DND-41 (cell line): ENCODE data around the gene NOPCHAP1.

Experiments used
- ATAC-seq: fragments of 200-7000 bp; cut with Tn5 transposase; 3 replicates; pipeline ENCODE4 v1.9.1; 2021; ENCODE audit warnings: low read depth; ENCODE audit not compliant: insufficient read depth
- DNase-seq: peaks from one replicate; pipeline ENCODE4 v3.0.0-alpha.2; 2020
- H2AFZ ChIP-seq: 2 replicates; pipeline ENCODE4 v1.6.0; 2012; ENCODE audit warnings: low read depth, low read length
- H3K27ac ChIP-seq: 2 replicates; pipeline ENCODE4 v1.5.1; 2012; ENCODE audit warnings: low read length, inconsistent platforms
- H3K27me3 ChIP-seq: fragments of 200-600 bp; sonication (generic); 2 replicates; pipeline ENCODE4 v1.6.0; 2012; ENCODE audit warnings: low read length, mild to moderate bottlenecking, inconsistent platforms; ENCODE audit not compliant: insufficient read depth, poor library complexity
- H3K36me3 ChIP-seq: 2 replicates; pipeline ENCODE4 v1.5.1; 2012; ENCODE audit warnings: low read length, inconsistent platforms; ENCODE audit not compliant: insufficient read depth
- H3K4me1 ChIP-seq: 2 replicates; pipeline ENCODE4 v1.5.1; 2012; ENCODE audit warnings: mild to moderate bottlenecking, low read length; ENCODE audit not compliant: insufficient read depth
- H3K4me2 ChIP-seq: 2 replicates; pipeline ENCODE4 v1.6.0; 2012; ENCODE audit warnings: mild to moderate bottlenecking, moderate library complexity, low read length, inconsistent platforms; ENCODE audit not compliant: insufficient read depth
- H3K4me3 ChIP-seq, 2 experiments: fragments of 200-600 bp in 1 of 2; shearing (Covaris generic) in 1 of 2; 2 replicates each; pipeline ENCODE4 v1.5.1; 2012 to 2016; ENCODE audit warnings: inconsistent platforms in 2 of 2, low read length in 2 of 2, mild to moderate bottlenecking in 2 of 2, low read depth in 1 of 2, moderate library complexity in 1 of 2
- H3K79me2 ChIP-seq: 2 replicates; pipeline ENCODE4 v1.6.0; 2012; ENCODE audit warnings: low read length, inconsistent platforms; ENCODE audit not compliant: insufficient read depth
- H3K9ac ChIP-seq: 2 replicates; pipeline ENCODE4 v1.6.0; 2012; ENCODE audit warnings: low read depth, mild to moderate bottlenecking, inconsistent platforms, low read length, moderate library complexity
- H3K9me3 ChIP-seq: 2 replicates; pipeline ENCODE4 v1.5.1; 2012; ENCODE audit warnings: low read length, moderate library complexity, mild to moderate bottlenecking, inconsistent platforms; ENCODE audit not compliant: insufficient read depth, severe bottlenecking
- H4K20me1 ChIP-seq: 2 replicates; pipeline ENCODE4 v1.6.0; 2012; ENCODE audit warnings: low read length; ENCODE audit not compliant: insufficient read depth
- CTCF ChIP-seq: IDR thresholded peaks from 2 replicates; pipeline ENCODE4 v1.5.1; 2012; ENCODE audit warnings: borderline replicate concordance, low read length, moderate library complexity, mild to moderate bottlenecking; ENCODE audit not compliant: poor library complexity, severe bottlenecking; ENCODE audit errors: extremely low read depth
- EZH2 ChIP-seq: IDR thresholded peaks from 3 replicates; pipeline ENCODE4 v1.6.1; 2012; ENCODE audit warnings: borderline replicate concordance, low read depth, mild to moderate bottlenecking, moderate library complexity, low read length, inconsistent platforms; ENCODE audit not compliant: severe bottlenecking

NOPCHAP1 gene

GRCh38 chr12:105013892-105014291 is 27.8 kb downstream of the NOPCHAP1 start:
- Histone ChIP-seq H3K4me1 (no peaks in the 10 kb centered on the region), H3K9ac (no peak overlapping the region), H3K9me3 (no peaks in the 10 kb centered on the region), H2AFZ (no peak overlapping the region), H4K20me1 (no peaks in the 10 kb centered on the region), H3K27ac (no peak overlapping the region), H3K79me2 (no peaks in the 10 kb centered on the region), H3K4me3 (no peak overlapping the region), H3K4me2 (no peak overlapping the region), H3K36me3 (peaks cover 29% of the 10 kb centered on the region; the same call in 1 of the 2 replicates), H3K27me3 (no peaks in the 10 kb centered on the region)
- DNase-seq = no peak
- ATAC-seq = no peak
- no peak for TF ChIP-seq CTCF
- TF ChIP-seq EZH2 = no peak

- no peak for DNase-seq
- H3K4me2 ChIP-seq = no peak overlapping the region
- H3K9ac ChIP-seq = no peak overlapping the region
- H3K27ac ChIP-seq = no peak overlapping the region
- no peak overlapping the region for H3K4me3 ChIP-seq
- no peaks in the 10 kb centered on the region for H3K9me3 ChIP-seq
- H3K27me3 ChIP-seq = no peaks in the 10 kb centered on the region
- peaks cover 29% of the 10 kb centered on the region; the same call in 1 of the 2 replicates for H3K36me3 ChIP-seq
- no peaks in the 10 kb centered on the region for H4K20me1 ChIP-seq
- ATAC-seq = no peak
- no peaks in the 10 kb centered on the region for H3K4me1 ChIP-seq
- TF ChIP-seq EZH2 = no peak
- no peak for TF ChIP-seq CTCF
- H2AFZ ChIP-seq = no peak overlapping the region
- H3K79me2 ChIP-seq = no peaks in the 10 kb centered on the region
These were observed 28.5 kb downstream of the NOPCHAP1 start for GRCh38 chr12:105014603-105015002.

- DNase-seq = no peak
- Histone ChIP-seq H4K20me1 (no peaks in the 10 kb centered on the region), H3K27me3 (no peaks in the 10 kb centered on the region), H3K9ac (no peak overlapping the region), H3K36me3 (peaks cover 29% of the 10 kb centered on the region; the same call in 1 of the 2 replicates), H3K79me2 (no peaks in the 10 kb centered on the region), H3K4me1 (no peaks in the 10 kb centered on the region), H3K27ac (no peak overlapping the region), H3K4me3 (no peak overlapping the region), H2AFZ (no peak overlapping the region), H3K9me3 (no peaks in the 10 kb centered on the region), H3K4me2 (no peak overlapping the region)
- TF ChIP-seq CTCF (no peak), EZH2 (no peak)
- no peak for ATAC-seq
These were observed 29.4 kb downstream of the NOPCHAP1 start for GRCh38 chr12:105015543-105015942.

GRCh38 chr12:105018012-105018411 is 31.9 kb downstream of the NOPCHAP1 start:
- Histone ChIP-seq H2AFZ (no peak overlapping the region), H3K9ac (no peak overlapping the region), H3K9me3 (no peaks in the 10 kb centered on the region), H3K4me3 (no peak overlapping the region), H4K20me1 (no peaks in the 10 kb centered on the region), H3K4me2 (no peak overlapping the region), H3K4me1 (no peaks in the 10 kb centered on the region), H3K79me2 (no peaks in the 10 kb centered on the region), H3K27ac (no peak overlapping the region), H3K36me3 (peaks cover 16% of the 10 kb centered on the region; the same call in 1 of the 2 replicates), H3K27me3 (no peaks in the 10 kb centered on the region)
- DNase-seq = no peak
- ATAC-seq = no peak
- no peak for TF ChIP-seq EZH2
- TF ChIP-seq CTCF = no peak
